ENCODE measurements around the gene PLPP6. TPM values are rescaled to one million over a fixed set of nuclear protein-coding genes. Genes with fewer than 3 reads are reported as not detected.

Gene PLPP6
- total RNA-seq, 1 donor from 2014 or later = 3.7 TPM

GRCh38 chr9:4691795-4692194 is 29.7 kb downstream of the PLPP6 start:
- DNase-seq (ENCODE audit: low read depth in 2 of 2) = no peak

DNA sequence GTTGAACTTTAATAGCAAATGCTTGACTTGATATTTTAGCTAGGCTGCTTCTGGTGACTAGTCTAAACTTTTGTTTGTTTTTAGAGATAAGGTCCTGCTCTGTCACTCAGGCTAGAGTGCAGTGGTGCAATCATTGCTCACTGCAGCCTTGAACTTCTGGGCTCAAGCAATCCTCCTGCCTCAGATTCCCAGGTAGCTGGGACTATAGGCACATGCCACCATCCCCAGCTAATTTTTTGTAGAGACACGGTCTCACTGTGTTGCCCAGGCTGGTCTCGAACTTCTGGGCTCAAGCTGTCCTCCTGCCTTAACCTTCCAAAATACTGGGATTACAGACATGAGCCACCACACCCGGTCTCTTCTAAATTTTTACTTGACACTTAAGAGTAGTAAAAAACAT is 38.0 kb downstream of the PLPP6 start:
- no peak for DNase-seq (ENCODE audit: low read depth in 2 of 2)

DNA sequence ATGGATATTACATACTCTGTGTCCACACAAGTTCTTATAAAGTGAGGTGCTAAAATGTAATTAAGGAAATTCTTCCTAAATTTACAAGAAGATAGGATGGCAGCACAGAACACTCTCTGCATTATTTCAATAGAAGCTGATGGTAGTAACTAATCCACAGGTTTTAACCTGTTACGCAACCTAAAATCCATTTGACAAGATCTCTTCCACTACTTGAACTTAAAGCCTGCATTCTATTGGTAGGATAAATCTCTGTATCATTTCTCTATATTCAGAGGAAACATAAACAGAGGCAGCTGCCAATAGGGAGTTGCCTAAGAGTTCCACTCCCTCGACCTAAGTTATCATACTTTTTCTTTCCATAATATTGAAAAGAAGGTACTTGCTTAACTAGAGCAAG is 38.8 kb downstream of the PLPP6 start:
- no peak for DNase-seq (ENCODE audit: low read depth in 2 of 2)

- DNase-seq (ENCODE audit: low read depth in 2 of 2) = no peak
Observed at GRCh38 chr9:4701526-4701925, 39.4 kb downstream of the PLPP6 start.

DNA sequence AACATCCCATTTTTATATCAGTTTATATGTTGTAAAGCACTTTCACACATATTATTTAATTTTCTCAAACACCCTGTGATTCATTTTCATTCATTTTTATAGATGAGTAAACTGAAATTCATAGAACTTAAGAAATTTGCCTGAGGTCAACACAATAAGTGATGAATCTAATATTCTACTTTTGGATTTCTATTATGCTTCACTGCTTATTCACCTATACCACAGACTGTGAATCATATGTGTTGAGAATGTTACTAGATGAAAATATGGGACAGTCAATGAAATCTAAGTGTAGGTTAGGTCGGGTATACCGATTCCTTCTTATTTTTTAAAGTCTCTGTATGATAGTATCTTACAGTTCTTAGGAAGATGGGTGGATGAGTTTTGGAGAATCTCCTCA is 42.0 kb downstream of the PLPP6 start:
- no peak for DNase-seq (ENCODE audit: low read depth in 2 of 2)

- no peak for DNase-seq (ENCODE audit: low read depth in 2 of 2)
Observed at GRCh38 chr9:4706021-4706420, 43.9 kb downstream of the PLPP6 start.

DNA sequence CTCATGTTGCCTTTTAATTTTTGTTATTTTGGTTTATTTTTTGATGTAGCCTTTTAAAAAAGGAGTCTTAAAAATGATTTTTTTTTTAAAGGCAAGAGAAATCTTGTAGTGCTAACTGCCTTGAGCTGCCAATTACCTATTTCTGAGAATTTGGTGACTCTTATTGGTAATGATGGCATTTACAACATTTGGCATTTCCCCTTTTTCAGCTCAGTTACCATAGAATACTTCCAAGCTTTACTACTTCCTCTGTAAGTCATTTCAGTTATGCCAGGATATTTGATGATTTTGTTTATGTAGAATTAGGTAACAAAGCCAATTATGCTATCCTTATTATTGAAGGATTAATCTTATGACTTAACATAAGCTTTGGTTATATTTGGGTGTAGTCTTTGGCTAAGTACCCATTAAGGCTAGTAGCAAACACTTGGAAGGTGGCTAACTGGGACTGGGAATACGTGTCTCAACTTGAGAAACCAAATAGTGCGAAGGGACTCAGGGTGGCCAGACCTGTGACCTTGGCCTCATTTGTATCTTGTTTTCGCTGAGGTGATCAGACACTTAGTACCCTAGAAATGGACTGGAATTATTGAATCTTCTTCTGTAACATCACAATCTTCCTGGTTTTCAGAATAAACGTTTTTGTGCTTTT is 45.0 kb downstream of the PLPP6 start:
- DNase-seq (ENCODE audit: low read depth in 2 of 2) = no peak

- no peak for DNase-seq (ENCODE audit: low read depth in 2 of 2)
Observed at GRCh38 chr9:4709380-4709779, 47.3 kb downstream of the PLPP6 start.

- DNase-seq (ENCODE audit: low read depth in 2 of 2) = no peak
Observed at GRCh38 chr9:4713849-4714248, 51.8 kb downstream of the PLPP6 start.

- DNase-seq (ENCODE audit: low read depth in 2 of 2) = peak in 1 of 2 donors; percentile 10
Observed at GRCh38 chr9:4714266-4715016, 52.3 kb downstream of the PLPP6 start.

Other genes with a start within 250 kb of the PLPP6 start
- 4.2 and 7.2 TPM in 2 replicates for gene SLC1A1, start 171.8 kb upstream of the PLPP6 start, total RNA-seq
- 3.3 and 3.8 TPM in 2 replicates for gene SPATA6L, start 4.2 kb downstream of the PLPP6 start, total RNA-seq
- 5.1 and 7.7 TPM in 2 replicates for gene CDC37L1, start 17.3 kb downstream of the PLPP6 start, total RNA-seq
- 48.8 and 61.2 TPM in 2 replicates for gene AK3, start 78.9 kb downstream of the PLPP6 start, total RNA-seq
- 9.1 and 10.6 TPM in 2 replicates for gene RCL1, start 130.7 kb downstream of the PLPP6 start, total RNA-seq